Prostate gland (tissue), 2 donors: ENCODE data around the gene OSBPL6.

ENCODE experiments used
- POLR2A ChIP-seq: fragments of 450-650 bp; IDR thresholded peaks from one replicate; pipeline ENCODE4 v1.6.1; 2016; ENCODE audit warnings: antibody characterized with exemption, mild to moderate bottlenecking
- POLR2AphosphoS5 ChIP-seq: sonication (generic); formaldehyde crosslinking; IDR thresholded peaks from one replicate; pipeline ENCODE4 v1.6.1; 2017; ENCODE audit warnings: antibody characterized with exemption
- TF ChIP-seq, protein P1 (sequence below), 4 experiments: fragments of 200-600 bp in 2 of 4; fragments of 450-650 bp in 2 of 4; sonication (generic) in 2 of 4; IDR thresholded peaks; 1 replicate in 3 of 4; 2 replicates in 1 of 4; pipeline ENCODE4 v1.5.1; 2016 to 2019; ENCODE audit warnings: antibody characterized with exemption in 4 of 4, mild to moderate bottlenecking in 2 of 4, moderate library complexity in 2 of 4

GRCh38 chr2:178395295-178395694 is 201.0 kb downstream of the OSBPL6 start:
- TF ChIP-seq, protein P1, sequence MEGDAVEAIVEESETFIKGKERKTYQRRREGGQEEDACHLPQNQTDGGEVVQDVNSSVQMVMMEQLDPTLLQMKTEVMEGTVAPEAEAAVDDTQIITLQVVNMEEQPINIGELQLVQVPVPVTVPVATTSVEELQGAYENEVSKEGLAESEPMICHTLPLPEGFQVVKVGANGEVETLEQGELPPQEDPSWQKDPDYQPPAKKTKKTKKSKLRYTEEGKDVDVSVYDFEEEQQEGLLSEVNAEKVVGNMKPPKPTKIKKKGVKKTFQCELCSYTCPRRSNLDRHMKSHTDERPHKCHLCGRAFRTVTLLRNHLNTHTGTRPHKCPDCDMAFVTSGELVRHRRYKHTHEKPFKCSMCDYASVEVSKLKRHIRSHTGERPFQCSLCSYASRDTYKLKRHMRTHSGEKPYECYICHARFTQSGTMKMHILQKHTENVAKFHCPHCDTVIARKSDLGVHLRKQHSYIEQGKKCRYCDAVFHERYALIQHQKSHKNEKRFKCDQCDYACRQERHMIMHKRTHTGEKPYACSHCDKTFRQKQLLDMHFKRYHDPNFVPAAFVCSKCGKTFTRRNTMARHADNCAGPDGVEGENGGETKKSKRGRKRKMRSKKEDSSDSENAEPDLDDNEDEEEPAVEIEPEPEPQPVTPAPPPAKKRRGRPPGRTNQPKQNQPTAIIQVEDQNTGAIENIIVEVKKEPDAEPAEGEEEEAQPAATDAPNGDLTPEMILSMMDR (IDR thresholded peaks at IDR 0.05): no peak
- no peak for TF ChIP-seq POLR2A
- TF ChIP-seq POLR2AphosphoS5: no peak
